ENCODE results near the gene SFSWAP. TPM values are rescaled to one million over a fixed set of nuclear protein-coding genes. Genes with fewer than 3 reads are reported as not detected.

The SFSWAP gene
- total RNA-seq, 1 experiment from 2014 or later = 48.1 TPM

GRCh38 chr12:131817241-131817640, 106.4 kb downstream of the SFSWAP start:
- Histone ChIP-seq H3K79me2 (ENCODE audit: insufficient read depth, low read length) (no peaks in the 10 kb centered on the region), H2BK20ac (ENCODE audit: low read depth, low read length, poor library complexity, severe bottlenecking) (no peak overlapping the region), H3K27ac (ENCODE audit: insufficient read length, low read depth, low read length) (no peak overlapping the region), H2AFZ (ENCODE audit: low read length) (no peak overlapping the region), H3T11ph (ENCODE audit: low read length) (no peak overlapping the region), H4K91ac (ENCODE audit: insufficient read length, low read depth, low read length) (no peak overlapping the region), H2BK12ac (ENCODE audit: insufficient read length, low read depth, low read length) (no peak overlapping the region), H2BK15ac (ENCODE audit: low read depth, low read length) (no peak overlapping the region), H3K18ac (ENCODE audit: insufficient read length, low read depth, low read length) (no peak overlapping the region), H3K9ac (ENCODE audit: extremely low read depth, insufficient read length, low read length) (no peak overlapping the region), H3K56ac (ENCODE audit: insufficient read length, low read depth, low read length) (no peak overlapping the region), H4K5ac (ENCODE audit: insufficient read length, low read depth, low read length) (no peak overlapping the region), H2BK5ac (ENCODE audit: insufficient read length, low read length) (no peak overlapping the region), H3K23me2 (ENCODE audit: insufficient read length, low read depth, low read length, poor library complexity, severe bottlenecking) (no peaks in the 10 kb centered on the region), H3K27me3 (ENCODE audit: insufficient read depth, low read length) (no peaks in the 10 kb centered on the region), H2AK5ac (ENCODE audit: insufficient read length, low read length) (no peak overlapping the region), H3K4ac (ENCODE audit: low read depth, low read length) (no peak overlapping the region), H2BK120ac (ENCODE audit: low read depth, low read length, poor library complexity, severe bottlenecking) (no peak overlapping the region), H3K4me2 (ENCODE audit: insufficient read depth, insufficient read length, low read length) (no peak overlapping the region), H3K9me3 (ENCODE audit: control insufficient read depth, low read depth, low read length) (no peaks in the 10 kb centered on the region), H3K23ac (ENCODE audit: insufficient read length, low read depth, low read length) (no peak overlapping the region), H3K79me1 (ENCODE audit: insufficient read depth, low read depth, low read length, poor library complexity, severe bottlenecking) (no peaks in the 10 kb centered on the region), H4K8ac (replicated peaks; ENCODE audit: insufficient read length, low read depth, low read length) (no peak overlapping the region), H4K20me1 (ENCODE audit: control insufficient read depth, insufficient read depth, insufficient read length) (no peaks in the 10 kb centered on the region), H3K4me1 (ENCODE audit: insufficient read depth, low read length) (no peaks in the 10 kb centered on the region), H3K14ac (ENCODE audit: insufficient read depth, low read length) (no peak overlapping the region)
- H3K4me1 Mint-ChIP-seq = peaks cover 2 to 4% of the 10 kb centered on the region in 2 experiments; a peak in 1 of 4 replicates
- no peaks in the 10 kb centered on the region; the same call in 1 of the 2 replicates for H3K27me3 Mint-ChIP-seq (ENCODE audit: low read depth)
- peaks cover 15 to 19% of the 10 kb centered on the region in 2 experiments for H3K9me3 Mint-ChIP-seq
- peaks cover 5 to 16% (median 5%) of the 10 kb centered on the region in 3 experiments; a peak in 6 of 7 replicates for H3K36me3 Mint-ChIP-seq (ENCODE audit: insufficient read depth in 1 of 3, low read depth in 3 of 3)
- no CpG with 5 or more reads among the region's 19 CpGs for WGBS (ENCODE audit: extremely low coverage, insufficient read length, low lambda C conversion rate)
- TF ChIP-seq CTCF (conservative IDR thresholded peaks at IDR 0.05) = no peak
- no peak for DNase-seq
- H3K4me3 Mint-ChIP-seq = no peak overlapping the region
- H3K27ac Mint-ChIP-seq = no peak overlapping the region

Measured in H9 (cell line).